Colonic mucosa (tissue), 4 donors: Measurements from ENCODE around the gene MT3. TPM values are rescaled to one million over a fixed set of nuclear protein-coding genes. Genes with fewer than 3 reads are reported as not detected.
"Not testable (repeated sequence)": the region's sequence is repeated elsewhere in the genome, so short reads cannot be mapped to it uniquely, and the experiment has no call there.

Experiments used
- DNase-seq: peaks from one replicate; pipeline ENCODE4 v3.0.0-alpha.2; 2020
- H3K27ac ChIP-seq: fragments of 200-600 bp; one replicate; pipeline ENCODE4 v1.8.0; 2021
- H3K27me3 ChIP-seq: fragments of 200-600 bp; one replicate; pipeline ENCODE4 v1.8.0; 2021
- H3K36me3 ChIP-seq: fragments of 200-600 bp; one replicate; pipeline ENCODE4 v1.8.0; 2021
- H3K4me1 ChIP-seq: fragments of 200-600 bp; one replicate; pipeline ENCODE4 v1.8.0; 2021; ENCODE audit warnings: mild to moderate bottlenecking
- H3K4me3 ChIP-seq: fragments of 200-600 bp; one replicate; pipeline ENCODE4 v1.8.0; 2021
- H3K9ac ChIP-seq, 2 donors: one replicate each; pipeline ENCODE4 v1.7.0; 2013; ENCODE audit warnings: control low read depth in 2 of 2, low read depth in 2 of 2, low read length in 2 of 2
- H3K9me3 ChIP-seq: fragments of 200-600 bp; one replicate; pipeline ENCODE4 v1.8.0; 2021
- CTCF ChIP-seq: fragments of 200-600 bp; IDR thresholded peaks from one replicate; pipeline ENCODE4 v1.8.0; 2022; ENCODE audit warnings: antibody characterized with exemption, mild to moderate bottlenecking
- intact Hi-C: fragments of 100-400 bp; cut with DNase I; formaldehyde crosslinking; loops from one replicate; pipeline ENCODE4 v1.14.1; 2022
- total RNA-seq, 2 donors: library from RNA; stranded (reverse); fragmentation: NEBNext Ultra II Directional in 1 of 2; extraction: Animal tissue kit (Norgen Biotek cat#: 25700) in 1 of 2; gene quantifications; one replicate each; pipeline ENCODE4 v1.2.1, GENCODE V29; 2021
- donor health status: healthy.
- donor health status: DM: no; HTN: no; CAD: no.
- donor health status: DM: no; HTN: no; CAD: no.

Gene MT3
- total RNA-seq, 2 donors from 2014 or later: 3.6 to 4.0 TPM

- H3K9me3 ChIP-seq: no peaks in the 10 kb centered on the region
- H3K27me3 ChIP-seq: no peaks in the 10 kb centered on the region
- H3K4me1 ChIP-seq: no peaks in the 10 kb centered on the region
- TF ChIP-seq CTCF: no peak
- DNase-seq: no peak
- no peaks in the 10 kb centered on the region for H3K36me3 ChIP-seq
- no peak overlapping the region for H3K27ac ChIP-seq
- no peak overlapping the region for H3K9ac ChIP-seq
- no peak overlapping the region for H3K4me3 ChIP-seq
- intact Hi-C loops: no loop called here
Observed at GRCh38 chr16:56571525-56571924, 17.8 kb upstream of the MT3 start.

- intact Hi-C loops: loop anchor here (5.0 kb wide), 1 partner anchor 128 kb away; no protein-coding TSS in a partner anchor
- H3K4me1 ChIP-seq: no peaks in the 10 kb centered on the region
- no peak overlapping the region for H3K27ac ChIP-seq
- H3K9me3 ChIP-seq: no peaks in the 10 kb centered on the region
- TF ChIP-seq CTCF: no peak
- no peaks in the 10 kb centered on the region for H3K27me3 ChIP-seq
- no peak overlapping the region for H3K9ac ChIP-seq
- DNase-seq: no peak
- no peak overlapping the region for H3K4me3 ChIP-seq
- no peaks in the 10 kb centered on the region for H3K36me3 ChIP-seq
Observed at GRCh38 chr16:56574625-56575024, 14.7 kb upstream of the MT3 start.

- TF ChIP-seq CTCF: peak; percentile 72
- no peak overlapping the region for H3K27ac ChIP-seq
- peak; percentile 91 for DNase-seq
- no peak overlapping the region for H3K9ac ChIP-seq
- no peaks in the 10 kb centered on the region for H3K36me3 ChIP-seq
- H3K27me3 ChIP-seq: no peaks in the 10 kb centered on the region
- H3K9me3 ChIP-seq: no peaks in the 10 kb centered on the region
- no peak overlapping the region for H3K4me3 ChIP-seq
- no peaks in the 10 kb centered on the region for H3K4me1 ChIP-seq
- intact Hi-C loops: loop anchor here (5.0 kb wide), 1 partner anchor 126 kb away; no protein-coding TSS in a partner anchor
Observed at GRCh38 chr16:56576585-56577299, 12.6 kb upstream of the MT3 start.

GRCh38 chr16:56577300-56577625 is 12.1 kb upstream of the MT3 start:
- no peak for DNase-seq
- Histone ChIP-seq H3K36me3 (no peaks in the 10 kb centered on the region), H3K27ac (no peak overlapping the region), H3K9ac (no peak overlapping the region), H3K4me1 (no peaks in the 10 kb centered on the region), H3K4me3 (no peak overlapping the region), H3K9me3 (no peaks in the 10 kb centered on the region), H3K27me3 (no peaks in the 10 kb centered on the region)
- intact Hi-C loops: loop anchor here (5.0 kb wide), 1 partner anchor 125 kb away; no protein-coding TSS in a partner anchor
- no peak for TF ChIP-seq CTCF

- no peak for TF ChIP-seq CTCF
- H3K27me3 ChIP-seq: no peaks in the 10 kb centered on the region
- intact Hi-C loops: no loop called here
- DNase-seq: no peak
- H3K9ac ChIP-seq: no peak overlapping the region
- H3K9me3 ChIP-seq: no peaks in the 10 kb centered on the region
- H3K4me3 ChIP-seq: no peak overlapping the region
- no peaks in the 10 kb centered on the region for H3K36me3 ChIP-seq
- H3K4me1 ChIP-seq: no peaks in the 10 kb centered on the region
- no peak overlapping the region for H3K27ac ChIP-seq
Observed at GRCh38 chr16:56580391-56581048, 8.8 kb upstream of the MT3 start.

- H3K9me3 ChIP-seq, H3K27me3 ChIP-seq, intact Hi-C loops, DNase-seq, H3K9ac ChIP-seq, H3K27ac ChIP-seq, H3K36me3 ChIP-seq, H3K4me3 ChIP-seq, H3K4me1 ChIP-seq: not testable (repeated sequence)
Observed at GRCh38 chr16:56582911-56583310, 6.4 kb upstream of the MT3 start.
